GM10266 (cell line): Measurements from ENCODE around the gene DLGAP4.

Experiments used
- DNase-seq: peaks from one replicate; pipeline ENCODE4 v3.0.0; 2012; ENCODE audit errors: extremely low spot score
- TF ChIP-seq, protein P1 (sequence below): IDR thresholded peaks from 2 replicates; pipeline ENCODE4 v1.5.1; 2012; ENCODE audit warnings: mild to moderate bottlenecking, low read depth; ENCODE audit not compliant: control insufficient read depth, insufficient read depth; ENCODE audit errors: missing control alignments

The DLGAP4 gene

DNA sequence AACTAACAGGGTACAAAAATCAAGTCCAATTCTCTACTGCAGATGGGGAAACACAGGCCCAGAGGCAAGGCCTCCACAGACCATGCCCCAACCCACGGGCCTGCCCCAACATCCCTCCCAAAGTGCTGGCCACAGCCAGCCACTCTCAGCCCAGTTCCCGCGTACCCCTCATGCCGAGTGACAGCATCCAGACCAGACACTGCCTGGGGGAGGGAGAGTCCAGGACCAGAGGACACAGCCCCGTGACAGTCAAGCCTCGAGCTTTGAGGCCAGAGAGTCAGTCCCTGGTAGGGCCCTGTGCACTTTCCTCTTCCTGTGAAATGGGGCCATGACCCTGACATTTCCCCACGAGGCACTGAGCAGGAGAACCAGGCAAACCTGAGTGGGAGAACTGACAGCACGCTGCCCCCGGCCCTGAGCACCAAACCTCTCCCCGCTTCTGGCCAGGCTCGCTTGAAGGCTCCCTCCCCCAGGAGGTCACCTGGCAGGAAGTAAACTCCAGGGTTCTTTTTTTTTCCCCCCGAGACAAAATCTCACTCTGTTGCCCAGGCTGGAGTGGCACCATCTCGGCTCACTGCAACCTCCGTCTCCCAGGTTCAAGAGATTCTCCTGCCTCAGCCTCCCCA lies 240.1 kb downstream of the DLGAP4 start:
- TF ChIP-seq, protein P1, sequence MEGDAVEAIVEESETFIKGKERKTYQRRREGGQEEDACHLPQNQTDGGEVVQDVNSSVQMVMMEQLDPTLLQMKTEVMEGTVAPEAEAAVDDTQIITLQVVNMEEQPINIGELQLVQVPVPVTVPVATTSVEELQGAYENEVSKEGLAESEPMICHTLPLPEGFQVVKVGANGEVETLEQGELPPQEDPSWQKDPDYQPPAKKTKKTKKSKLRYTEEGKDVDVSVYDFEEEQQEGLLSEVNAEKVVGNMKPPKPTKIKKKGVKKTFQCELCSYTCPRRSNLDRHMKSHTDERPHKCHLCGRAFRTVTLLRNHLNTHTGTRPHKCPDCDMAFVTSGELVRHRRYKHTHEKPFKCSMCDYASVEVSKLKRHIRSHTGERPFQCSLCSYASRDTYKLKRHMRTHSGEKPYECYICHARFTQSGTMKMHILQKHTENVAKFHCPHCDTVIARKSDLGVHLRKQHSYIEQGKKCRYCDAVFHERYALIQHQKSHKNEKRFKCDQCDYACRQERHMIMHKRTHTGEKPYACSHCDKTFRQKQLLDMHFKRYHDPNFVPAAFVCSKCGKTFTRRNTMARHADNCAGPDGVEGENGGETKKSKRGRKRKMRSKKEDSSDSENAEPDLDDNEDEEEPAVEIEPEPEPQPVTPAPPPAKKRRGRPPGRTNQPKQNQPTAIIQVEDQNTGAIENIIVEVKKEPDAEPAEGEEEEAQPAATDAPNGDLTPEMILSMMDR = no peak

DNA sequence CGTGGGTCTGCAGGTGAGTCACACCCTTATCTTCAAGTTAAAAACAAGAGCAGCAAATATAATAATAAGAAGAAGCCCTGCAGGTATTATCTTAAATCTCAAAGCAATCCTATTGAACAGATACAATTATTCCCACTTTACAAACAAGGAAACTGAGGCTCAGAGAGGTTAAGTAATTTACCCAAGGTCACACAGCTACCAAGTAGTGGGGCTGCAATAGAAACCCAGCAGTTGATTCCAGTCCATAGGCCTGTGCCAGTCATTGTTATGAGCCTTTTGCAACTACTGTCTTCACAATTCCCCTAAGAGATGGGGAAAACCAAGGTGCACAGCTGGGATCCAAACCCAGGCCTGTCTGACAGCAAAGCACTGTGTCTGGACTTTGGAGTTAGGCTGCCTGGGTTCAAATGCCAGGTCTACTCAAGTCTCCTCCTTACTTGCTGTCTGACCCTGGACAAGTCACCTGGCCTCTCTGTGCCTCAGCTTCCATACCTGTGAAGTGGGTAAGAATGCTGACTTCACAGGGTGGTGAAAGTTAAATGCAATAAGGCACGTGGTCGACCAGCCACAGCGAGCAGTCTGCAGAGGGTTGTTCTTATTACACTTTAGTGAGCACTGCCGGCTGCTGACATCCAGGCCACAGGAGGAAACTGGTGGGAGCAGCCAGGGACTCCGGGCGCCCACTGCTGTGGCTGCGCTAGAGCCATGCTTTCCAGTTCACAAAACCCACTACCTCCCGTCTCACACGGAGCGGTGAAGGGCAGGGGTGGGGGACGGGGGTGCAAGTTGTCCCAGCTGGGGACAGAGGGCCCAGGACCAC lies 241.3 kb downstream of the DLGAP4 start:
- no peak for DNase-seq

More for the DNA sequence above, 240.1 kb downstream of the DLGAP4 start:
- DNase-seq = no peak

DNA sequence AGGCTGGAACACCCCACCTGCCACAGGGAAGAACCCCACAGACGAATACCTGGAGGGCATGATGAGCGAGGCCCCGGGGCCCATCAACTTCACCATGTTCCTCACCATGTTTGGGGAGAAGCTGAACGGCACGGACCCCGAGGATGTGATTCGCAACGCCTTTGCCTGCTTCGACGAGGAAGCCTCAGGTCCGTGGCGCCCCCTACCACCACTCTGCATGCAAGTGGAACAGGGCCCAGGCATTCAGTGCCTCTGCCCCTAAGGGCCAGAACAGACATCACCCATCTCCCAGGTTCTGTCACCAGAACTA lies 241.8 kb downstream of the DLGAP4 start:
- TF ChIP-seq, protein P1 = no peak
- no peak for DNase-seq

More for the DNA sequence above, 241.3 kb downstream of the DLGAP4 start:
- TF ChIP-seq, protein P1 = no peak

DNA sequence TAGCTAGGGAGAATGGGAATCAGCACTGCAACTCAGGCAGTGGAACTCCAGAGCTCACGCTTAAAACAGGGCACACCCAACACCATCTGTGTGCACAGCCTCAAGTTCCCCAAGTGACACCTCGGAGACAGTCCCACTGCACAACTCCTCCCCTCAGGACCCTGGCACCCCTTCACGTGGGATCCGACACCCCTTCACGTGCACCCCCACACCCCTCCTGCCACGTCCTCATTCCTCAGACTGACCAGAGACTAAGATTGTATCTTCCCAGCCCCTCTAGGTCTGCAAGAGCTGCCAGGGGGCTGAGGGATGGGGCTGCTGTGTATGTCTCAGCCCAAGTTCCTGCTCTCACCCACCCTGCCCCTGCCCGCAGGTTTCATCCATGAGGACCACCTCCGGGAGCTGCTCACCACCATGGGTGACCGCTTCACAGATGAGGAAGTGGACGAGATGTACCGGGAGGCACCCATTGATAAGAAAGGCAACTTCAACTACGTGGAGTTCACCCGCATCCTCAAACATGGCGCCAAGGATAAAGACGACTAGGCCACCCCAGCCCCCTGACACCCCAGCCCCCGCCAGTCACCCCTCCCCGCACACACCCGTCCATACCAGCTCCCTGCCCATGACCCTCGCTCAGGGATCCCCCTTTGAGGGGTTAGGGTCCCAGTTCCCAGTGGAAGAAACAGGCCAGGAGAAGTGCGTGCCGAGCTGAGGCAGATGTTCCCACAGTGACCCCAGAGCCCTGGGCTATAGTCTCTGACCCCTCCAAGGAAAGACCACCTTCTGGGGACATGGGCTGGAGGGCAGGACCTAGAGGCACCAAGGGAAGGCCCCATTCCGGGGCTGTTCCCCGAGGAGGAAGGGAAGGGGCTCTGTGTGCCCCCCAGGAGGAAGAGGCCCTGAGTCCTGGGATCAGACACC lies 242.8 kb downstream of the DLGAP4 start:
- no peak for DNase-seq
- TF ChIP-seq, protein P1 = no peak

DNA sequence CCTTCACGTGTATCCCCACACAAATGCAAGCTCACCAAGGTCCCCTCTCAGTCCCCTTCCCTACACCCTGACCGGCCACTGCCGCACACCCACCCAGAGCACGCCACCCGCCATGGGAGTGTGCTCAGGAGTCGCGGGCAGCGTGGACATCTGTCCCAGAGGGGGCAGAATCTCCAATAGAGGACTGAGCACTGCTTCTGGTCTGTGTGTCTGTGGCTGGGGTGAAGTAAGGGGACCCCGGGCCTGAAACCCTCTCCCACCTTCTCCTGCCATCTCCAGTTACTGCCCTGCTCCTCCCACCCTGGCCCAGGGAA lies 243.4 kb downstream of the DLGAP4 start:
- TF ChIP-seq, protein P1 = no peak
- no peak for DNase-seq

DNA sequence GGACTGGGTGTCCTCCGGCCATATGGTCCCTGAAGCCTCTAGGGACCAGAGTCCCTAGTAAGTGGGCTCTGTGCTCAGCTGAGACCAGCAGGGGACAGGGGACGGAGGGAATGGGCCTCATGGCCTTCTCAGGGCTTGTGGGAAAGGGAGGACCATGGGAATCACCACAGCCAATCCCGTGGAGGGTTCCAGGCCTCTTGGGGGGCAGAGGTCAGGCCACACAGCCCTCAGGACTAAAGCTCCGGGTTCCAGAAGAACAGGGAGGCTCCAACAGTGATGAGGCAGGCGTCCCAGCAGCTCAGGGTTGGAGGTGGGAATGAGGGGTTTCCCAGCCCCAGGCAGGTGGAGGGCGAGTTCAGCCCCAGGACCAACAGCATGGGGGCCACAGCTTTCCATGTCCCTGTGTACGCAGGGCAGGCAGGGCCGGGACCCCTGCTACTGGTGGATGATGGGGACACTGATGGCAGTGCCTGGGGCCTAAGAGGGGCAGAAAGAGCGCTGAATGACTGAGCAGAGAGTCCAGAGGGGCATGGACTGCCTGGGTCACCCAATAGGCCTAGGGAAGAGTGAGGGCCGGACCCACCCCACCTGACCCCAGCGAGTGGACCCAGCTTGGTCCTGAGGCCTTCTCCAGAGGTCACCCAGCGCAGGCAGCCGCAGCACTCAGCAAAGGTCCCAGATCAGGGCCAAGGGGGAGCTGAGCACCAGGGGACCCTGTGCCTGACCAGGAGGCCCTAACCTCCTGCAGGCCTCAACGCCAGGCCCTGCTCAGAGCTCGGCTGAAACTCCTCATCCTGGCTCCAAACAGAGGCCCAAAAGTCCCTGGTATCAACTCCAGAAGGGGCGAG lies 244.0 kb downstream of the DLGAP4 start:
- DNase-seq = no peak
- TF ChIP-seq, protein P1 = no peak
